HepG2 (cell line): Measurements from ENCODE around the gene AHSP. TPM values are rescaled to one million over a fixed set of nuclear protein-coding genes. Genes with fewer than 3 reads are reported as not detected.

ENCODE experiments used
- FOXK2 ChIP-seq: fragments of 450-650 bp; IDR thresholded peaks from 2 replicates; pipeline ENCODE4 v1.6.1; 2016
- GABPA ChIP-seq, 2 experiments: IDR thresholded peaks; 2 replicates each; pipeline ENCODE4 v1.6.1; 2011 to 2016; ENCODE audit warnings: low read depth in 2 of 2, low read length in 1 of 2, missing biosample characterization in 1 of 2, missing genetic modification characterization in 1 of 2
- KDM3A ChIP-seq: IDR thresholded peaks from 2 replicates; pipeline ENCODE4 v1.6.1; 2018; ENCODE audit warnings: low read depth, missing compliant biosample characterization
- KLF15 ChIP-seq: sonication (generic); formaldehyde crosslinking; IDR thresholded peaks from 2 replicates; pipeline ENCODE4 v1.8.1; 2023; ENCODE audit warnings: borderline replicate concordance, mild to moderate bottlenecking, inconsistent platforms, missing genetic modification reagents, mixed read lengths
- MYNN ChIP-seq: sonication (generic); formaldehyde crosslinking; IDR thresholded peaks from 2 replicates; pipeline ENCODE4 v1.4.0; 2020; ENCODE audit warnings: mild to moderate bottlenecking, low read depth, missing genetic modification reagents
- PHF20 ChIP-seq: sonication (generic); formaldehyde crosslinking; IDR thresholded peaks from 2 replicates; pipeline ENCODE4 v1.5.0; 2020; ENCODE audit warnings: mild to moderate bottlenecking, missing genetic modification reagents
- SRY ChIP-seq: sonication (generic); formaldehyde crosslinking; IDR thresholded peaks from 2 replicates; pipeline ENCODE4 v1.8.0; 2022; ENCODE audit warnings: mild to moderate bottlenecking, missing genetic modification reagents
- SUZ12 ChIP-seq: fragments of 150-350 bp; IDR thresholded peaks from 2 replicates; pipeline ENCODE4 v1.6.1; 2014; ENCODE audit warnings: low read depth, low read length
- XBP1 ChIP-seq: sonication (generic); formaldehyde crosslinking; IDR thresholded peaks from 2 replicates; pipeline ENCODE4 v1.5.0; 2020; ENCODE audit warnings: missing genetic modification reagents
- ZNF331 ChIP-seq: sonication (generic); formaldehyde crosslinking; IDR thresholded peaks from 2 replicates; pipeline ENCODE4 v1.4.0; 2020; ENCODE audit warnings: missing genetic modification reagents
- ZNF549 ChIP-seq: sonication (generic); formaldehyde crosslinking; IDR thresholded peaks from 2 replicates; pipeline ENCODE4 v1.5.0; 2020; ENCODE audit warnings: missing genetic modification reagents
- ZNF652 ChIP-seq: IDR thresholded peaks from 2 replicates; pipeline ENCODE4 v1.6.1; 2016; ENCODE audit warnings: low read depth, borderline replicate concordance
- polyA plus RNA-seq, 8 experiments: library from polyadenylated mRNA; depleted of rRNA in 3 of 8; stranded (reverse) in 7 of 8; unstranded in 1 of 8; fragments of >200 nt; fragmentation: Illumina TruSeq in 4 of 8; extraction: Trizol in 4 of 8; gene quantifications; 2 replicates each; pipeline versions ENCODE4 v1.2.1 to v1.2.3, GENCODE V29; 2011 to 2016; ENCODE audit warnings: low read depth in 4 of 8, missing spikeins in 1 of 8, mixed read lengths in 1 of 8; ENCODE audit not compliant: insufficient read depth in 1 of 8
- total RNA-seq, 5 experiments: library from RNA; depleted of rRNA; stranded (reverse); fragments of >200 nt; fragmentation: Illumina TruSeq; extraction: Trizol; gene quantifications; 2 replicates each; pipeline ENCODE4 v1.2.3, GENCODE V29; 2016; ENCODE audit warnings: low read depth in 1 of 5
- TF ChIP-seq, protein P1 (sequence below): IDR thresholded peaks from 2 replicates; pipeline ENCODE4 v1.4.0; 2020; ENCODE audit warnings: mild to moderate bottlenecking, missing genetic modification reagents
- TF ChIP-seq, protein P2 (sequence below): IDR thresholded peaks from 2 replicates; pipeline ENCODE4 v1.6.1; 2012; ENCODE audit warnings: low read depth, low read length, improper control_type of control experiment
- TF ChIP-seq, protein P3 (sequence below): sonication (generic); formaldehyde crosslinking; IDR thresholded peaks from 2 replicates; pipeline ENCODE4 v1.4.0; 2020; ENCODE audit warnings: missing genetic modification reagents, borderline replicate concordance

AHSP gene
- total and polyA plus RNA-seq, 2 of the 13 experiments (the other 11 are each of a cell fraction or from before 2014, with no cell fraction given) = not detected

DNA sequence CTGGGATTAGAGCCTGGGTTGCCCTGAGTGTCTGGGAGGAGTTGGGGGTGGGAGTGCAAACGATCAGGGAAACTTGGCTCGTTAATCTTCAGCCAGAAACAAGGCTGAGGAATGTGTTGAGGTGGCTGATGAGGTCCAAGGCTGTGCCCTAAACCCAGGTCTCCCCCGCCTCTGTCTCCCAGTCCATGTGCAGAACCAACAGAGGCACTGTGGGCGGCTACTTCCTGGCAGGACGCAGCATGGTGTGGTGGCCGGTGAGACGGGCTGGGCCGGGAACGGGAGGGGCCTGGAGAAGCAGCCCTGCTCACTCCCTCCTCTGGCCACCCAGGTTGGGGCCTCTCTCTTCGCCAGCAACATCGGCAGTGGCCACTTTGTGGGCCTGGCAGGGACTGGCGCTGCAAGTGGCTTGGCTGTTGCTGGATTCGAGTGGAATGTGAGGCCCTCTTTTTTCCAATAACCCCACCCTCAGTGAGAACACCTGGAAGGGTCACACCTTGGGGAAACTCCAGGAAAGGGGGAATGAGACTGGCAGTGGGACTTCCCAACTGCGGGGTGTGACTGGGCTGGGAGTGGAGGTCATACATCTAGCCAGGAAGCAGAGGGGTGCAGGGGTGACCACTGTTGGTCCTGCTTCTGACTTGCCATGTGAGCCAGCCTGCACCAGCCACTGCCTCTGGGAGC is 43.1 kb upstream of the AHSP start (continued):
- TF ChIP-seq, protein P1, sequence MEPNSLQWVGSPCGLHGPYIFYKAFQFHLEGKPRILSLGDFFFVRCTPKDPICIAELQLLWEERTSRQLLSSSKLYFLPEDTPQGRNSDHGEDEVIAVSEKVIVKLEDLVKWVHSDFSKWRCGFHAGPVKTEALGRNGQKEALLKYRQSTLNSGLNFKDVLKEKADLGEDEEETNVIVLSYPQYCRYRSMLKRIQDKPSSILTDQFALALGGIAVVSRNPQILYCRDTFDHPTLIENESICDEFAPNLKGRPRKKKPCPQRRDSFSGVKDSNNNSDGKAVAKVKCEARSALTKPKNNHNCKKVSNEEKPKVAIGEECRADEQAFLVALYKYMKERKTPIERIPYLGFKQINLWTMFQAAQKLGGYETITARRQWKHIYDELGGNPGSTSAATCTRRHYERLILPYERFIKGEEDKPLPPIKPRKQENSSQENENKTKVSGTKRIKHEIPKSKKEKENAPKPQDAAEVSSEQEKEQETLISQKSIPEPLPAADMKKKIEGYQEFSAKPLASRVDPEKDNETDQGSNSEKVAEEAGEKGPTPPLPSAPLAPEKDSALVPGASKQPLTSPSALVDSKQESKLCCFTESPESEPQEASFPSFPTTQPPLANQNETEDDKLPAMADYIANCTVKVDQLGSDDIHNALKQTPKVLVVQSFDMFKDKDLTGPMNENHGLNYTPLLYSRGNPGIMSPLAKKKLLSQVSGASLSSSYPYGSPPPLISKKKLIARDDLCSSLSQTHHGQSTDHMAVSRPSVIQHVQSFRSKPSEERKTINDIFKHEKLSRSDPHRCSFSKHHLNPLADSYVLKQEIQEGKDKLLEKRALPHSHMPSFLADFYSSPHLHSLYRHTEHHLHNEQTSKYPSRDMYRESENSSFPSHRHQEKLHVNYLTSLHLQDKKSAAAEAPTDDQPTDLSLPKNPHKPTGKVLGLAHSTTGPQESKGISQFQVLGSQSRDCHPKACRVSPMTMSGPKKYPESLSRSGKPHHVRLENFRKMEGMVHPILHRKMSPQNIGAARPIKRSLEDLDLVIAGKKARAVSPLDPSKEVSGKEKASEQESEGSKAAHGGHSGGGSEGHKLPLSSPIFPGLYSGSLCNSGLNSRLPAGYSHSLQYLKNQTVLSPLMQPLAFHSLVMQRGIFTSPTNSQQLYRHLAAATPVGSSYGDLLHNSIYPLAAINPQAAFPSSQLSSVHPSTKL (CRISPR knock-in tag) = peak; percentile 66
- TF ChIP-seq KLF15 (peak; percentile 60; the same call in 1 of the 2 replicates), FOXK2 (no peak), XBP1 (no peak), GABPA (IDR thresholded peaks at IDR 0.05; ENCODE audit: low read depth, low read length) (no peak), GABPA (CRISPR knock-in tag; IDR thresholded peaks at IDR 0.05; ENCODE audit: low read depth) (peak; percentile 43; the same call in 1 of the 2 replicates), MYNN (CRISPR knock-in tag) (no peak), ZNF549 (CRISPR knock-in tag) (no peak), SRY (CRISPR knock-in tag) (0 out of 2 replicates have a peak, but pooled peaks have one; percentile 64), ZNF331 (CRISPR knock-in tag) (peak; percentile 79), SUZ12 (no peak), ZNF652 (no peak), PHF20 (no peak), KDM3A (0 out of 2 replicates have a peak, but pooled peaks have one; percentile 40)
- TF ChIP-seq, protein P2, sequence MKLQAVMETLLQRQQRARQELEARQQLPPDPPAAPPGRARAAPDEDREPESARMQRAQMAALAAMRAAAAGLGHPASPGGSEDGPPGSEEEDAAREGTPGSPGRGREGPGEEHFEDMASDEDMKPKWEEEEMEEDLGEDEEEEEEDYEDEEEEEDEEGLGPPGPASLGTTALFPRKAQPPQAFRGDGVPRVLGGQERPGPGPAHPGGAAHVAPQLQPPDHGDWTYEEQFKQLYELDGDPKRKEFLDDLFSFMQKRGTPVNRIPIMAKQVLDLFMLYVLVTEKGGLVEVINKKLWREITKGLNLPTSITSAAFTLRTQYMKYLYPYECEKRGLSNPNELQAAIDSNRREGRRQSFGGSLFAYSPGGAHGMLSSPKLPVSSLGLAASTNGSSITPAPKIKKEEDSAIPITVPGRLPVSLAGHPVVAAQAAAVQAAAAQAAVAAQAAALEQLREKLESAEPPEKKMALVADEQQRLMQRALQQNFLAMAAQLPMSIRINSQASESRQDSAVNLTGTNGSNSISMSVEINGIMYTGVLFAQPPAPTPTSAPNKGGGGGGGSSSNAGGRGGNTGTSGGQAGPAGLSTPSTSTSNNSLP = no peak
- TF ChIP-seq, protein P3, sequence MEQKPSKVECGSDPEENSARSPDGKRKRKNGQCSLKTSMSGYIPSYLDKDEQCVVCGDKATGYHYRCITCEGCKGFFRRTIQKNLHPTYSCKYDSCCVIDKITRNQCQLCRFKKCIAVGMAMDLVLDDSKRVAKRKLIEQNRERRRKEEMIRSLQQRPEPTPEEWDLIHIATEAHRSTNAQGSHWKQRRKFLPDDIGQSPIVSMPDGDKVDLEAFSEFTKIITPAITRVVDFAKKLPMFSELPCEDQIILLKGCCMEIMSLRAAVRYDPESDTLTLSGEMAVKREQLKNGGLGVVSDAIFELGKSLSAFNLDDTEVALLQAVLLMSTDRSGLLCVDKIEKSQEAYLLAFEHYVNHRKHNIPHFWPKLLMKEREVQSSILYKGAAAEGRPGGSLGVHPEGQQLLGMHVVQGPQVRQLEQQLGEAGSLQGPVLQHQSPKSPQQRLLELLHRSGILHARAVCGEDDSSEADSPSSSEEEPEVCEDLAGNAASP (CRISPR knock-in tag) = no peak
